Upper lobe of left lung (tissue), 4 donors: ENCODE data around the gene EDN2.

Experiments
- CTCF ChIP-seq, 6 experiments: fragments of 450-650 bp in 4 of 6; fragments of 200-600 bp in 2 of 6; sonication (generic) in 2 of 6; IDR thresholded peaks; one replicate each; pipeline ENCODE4 v1.5.1; 2016 to 2019; ENCODE audit warnings: antibody characterized with exemption in 6 of 6
- EP300 ChIP-seq, 4 donors: sonication (generic); formaldehyde crosslinking; IDR thresholded peaks; one replicate each; pipeline ENCODE4 v1.5.1; 2017; ENCODE audit warnings: antibody characterized with exemption in 4 of 4, control low read depth in 2 of 4
- POLR2A ChIP-seq, 4 donors: fragments of 450-650 bp; IDR thresholded peaks; one replicate each; pipeline ENCODE4 v1.5.1; 2016 to 2017; ENCODE audit warnings: antibody characterized with exemption in 4 of 4, mild to moderate bottlenecking in 2 of 4
- POLR2AphosphoS5 ChIP-seq, 2 donors: sonication (generic); formaldehyde crosslinking; IDR thresholded peaks; one replicate each; pipeline ENCODE4 v1.5.1; 2017; ENCODE audit warnings: antibody characterized with exemption in 2 of 2

GRCh38 chr1:41433501-41433900 is 51.0 kb downstream of the EDN2 start:
- TF ChIP-seq CTCF (IDR thresholded peaks at IDR 0.05) = no peak
- no peak for TF ChIP-seq POLR2AphosphoS5 (IDR thresholded peaks at IDR 0.05)
- TF ChIP-seq EP300 (IDR thresholded peaks at IDR 0.05) = no peak
- no peak for TF ChIP-seq POLR2A (IDR thresholded peaks at IDR 0.05)
